B cell (primary cell): Measurements from ENCODE around the gene BEGAIN.

Experiments used
- EZH2 ChIP-seq: IDR thresholded peaks from 2 replicates; pipeline ENCODE4 v1.6.1; 2012; ENCODE audit warnings: borderline replicate concordance, low read depth, mild to moderate bottlenecking, moderate library complexity, low read length; ENCODE audit not compliant: insufficient read depth, poor library complexity, severe bottlenecking
- TF ChIP-seq, protein P1 (sequence below): fragments of 200-600 bp; IDR thresholded peaks from one replicate; pipeline ENCODE4 v1.8.0; 2022; ENCODE audit warnings: antibody characterized with exemption, mild to moderate bottlenecking

DNA sequence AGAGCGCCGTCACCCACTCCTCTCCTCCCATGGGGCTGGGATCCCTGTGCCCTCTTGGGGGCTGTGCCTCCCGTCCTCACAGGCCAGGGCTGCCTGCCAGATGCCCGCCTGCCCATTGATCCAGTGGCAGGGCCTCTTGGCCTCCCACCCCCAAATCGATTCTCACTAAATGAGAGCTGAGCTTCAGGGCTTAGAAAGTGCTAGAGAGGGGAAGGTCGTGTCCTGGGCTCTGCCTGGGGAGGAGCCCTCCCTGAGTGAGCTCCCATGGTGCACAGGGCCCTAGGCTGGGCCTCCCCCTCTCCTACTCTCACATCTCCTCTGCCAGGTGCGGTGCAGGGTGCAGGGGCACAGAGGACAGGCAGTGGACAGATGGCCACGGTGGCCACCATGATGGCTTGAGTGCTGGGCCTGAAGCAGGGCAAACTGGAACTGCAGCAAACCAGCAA lies 9.2 kb downstream of the BEGAIN start:
- TF ChIP-seq, protein P1, sequence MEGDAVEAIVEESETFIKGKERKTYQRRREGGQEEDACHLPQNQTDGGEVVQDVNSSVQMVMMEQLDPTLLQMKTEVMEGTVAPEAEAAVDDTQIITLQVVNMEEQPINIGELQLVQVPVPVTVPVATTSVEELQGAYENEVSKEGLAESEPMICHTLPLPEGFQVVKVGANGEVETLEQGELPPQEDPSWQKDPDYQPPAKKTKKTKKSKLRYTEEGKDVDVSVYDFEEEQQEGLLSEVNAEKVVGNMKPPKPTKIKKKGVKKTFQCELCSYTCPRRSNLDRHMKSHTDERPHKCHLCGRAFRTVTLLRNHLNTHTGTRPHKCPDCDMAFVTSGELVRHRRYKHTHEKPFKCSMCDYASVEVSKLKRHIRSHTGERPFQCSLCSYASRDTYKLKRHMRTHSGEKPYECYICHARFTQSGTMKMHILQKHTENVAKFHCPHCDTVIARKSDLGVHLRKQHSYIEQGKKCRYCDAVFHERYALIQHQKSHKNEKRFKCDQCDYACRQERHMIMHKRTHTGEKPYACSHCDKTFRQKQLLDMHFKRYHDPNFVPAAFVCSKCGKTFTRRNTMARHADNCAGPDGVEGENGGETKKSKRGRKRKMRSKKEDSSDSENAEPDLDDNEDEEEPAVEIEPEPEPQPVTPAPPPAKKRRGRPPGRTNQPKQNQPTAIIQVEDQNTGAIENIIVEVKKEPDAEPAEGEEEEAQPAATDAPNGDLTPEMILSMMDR = no peak
- no peak for TF ChIP-seq EZH2
